ENCODE results near the gene FABP6.

The FABP6 gene

DNA sequence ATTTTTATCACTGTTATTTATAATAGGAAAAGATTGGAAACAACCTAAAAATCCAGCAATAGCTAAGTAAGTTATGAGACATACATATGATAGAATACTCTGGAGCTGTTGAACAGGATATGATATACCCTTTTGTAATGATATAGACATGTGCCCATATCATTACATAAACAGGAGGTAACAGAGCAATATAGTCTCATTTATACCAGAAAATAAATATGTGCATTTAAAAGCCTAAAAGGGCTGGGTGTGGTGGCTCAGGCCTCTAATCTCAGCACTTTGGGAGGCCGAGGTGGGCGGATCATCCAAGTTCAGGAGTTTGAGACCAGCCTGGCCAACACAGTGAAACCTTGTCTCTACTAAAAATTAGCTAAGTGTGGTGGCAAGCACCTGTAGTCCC, 2.3 kb upstream of the FABP6 start:
- TF ChIP-seq, protein P1, sequence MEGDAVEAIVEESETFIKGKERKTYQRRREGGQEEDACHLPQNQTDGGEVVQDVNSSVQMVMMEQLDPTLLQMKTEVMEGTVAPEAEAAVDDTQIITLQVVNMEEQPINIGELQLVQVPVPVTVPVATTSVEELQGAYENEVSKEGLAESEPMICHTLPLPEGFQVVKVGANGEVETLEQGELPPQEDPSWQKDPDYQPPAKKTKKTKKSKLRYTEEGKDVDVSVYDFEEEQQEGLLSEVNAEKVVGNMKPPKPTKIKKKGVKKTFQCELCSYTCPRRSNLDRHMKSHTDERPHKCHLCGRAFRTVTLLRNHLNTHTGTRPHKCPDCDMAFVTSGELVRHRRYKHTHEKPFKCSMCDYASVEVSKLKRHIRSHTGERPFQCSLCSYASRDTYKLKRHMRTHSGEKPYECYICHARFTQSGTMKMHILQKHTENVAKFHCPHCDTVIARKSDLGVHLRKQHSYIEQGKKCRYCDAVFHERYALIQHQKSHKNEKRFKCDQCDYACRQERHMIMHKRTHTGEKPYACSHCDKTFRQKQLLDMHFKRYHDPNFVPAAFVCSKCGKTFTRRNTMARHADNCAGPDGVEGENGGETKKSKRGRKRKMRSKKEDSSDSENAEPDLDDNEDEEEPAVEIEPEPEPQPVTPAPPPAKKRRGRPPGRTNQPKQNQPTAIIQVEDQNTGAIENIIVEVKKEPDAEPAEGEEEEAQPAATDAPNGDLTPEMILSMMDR (IDR thresholded peaks at IDR 0.05; ENCODE audit: insufficient read depth, low read length, poor library complexity, severe bottlenecking): no peak
- DNase-seq (ENCODE audit: extremely low read depth, insufficient read length): no peak
- H3K36me3 ChIP-seq (ENCODE audit: control insufficient read depth, insufficient read depth, low read length): no peaks in the 10 kb centered on the region
- H3K4me3 ChIP-seq (replicated peaks; ENCODE audit: low read depth, low read length): no peak overlapping the region
- no peaks in the 10 kb centered on the region for H3K27me3 ChIP-seq (replicated peaks; ENCODE audit: control insufficient read depth, insufficient read depth, low read length)

- H3K4me3 ChIP-seq (replicated peaks; ENCODE audit: low read depth, low read length): no peak overlapping the region
- TF ChIP-seq, protein P1 (IDR thresholded peaks at IDR 0.05; ENCODE audit: insufficient read depth, low read length, poor library complexity, severe bottlenecking): no peak
- no peaks in the 10 kb centered on the region for H3K36me3 ChIP-seq (ENCODE audit: control insufficient read depth, insufficient read depth, low read length)
- peak; percentile 66 for DNase-seq (ENCODE audit: extremely low read depth, insufficient read length)
- H3K27me3 ChIP-seq (replicated peaks; ENCODE audit: control insufficient read depth, insufficient read depth, low read length): no peaks in the 10 kb centered on the region
Observed at GRCh38 chr5:160230686-160231527, 1.6 kb downstream of the FABP6 start.

DNA sequence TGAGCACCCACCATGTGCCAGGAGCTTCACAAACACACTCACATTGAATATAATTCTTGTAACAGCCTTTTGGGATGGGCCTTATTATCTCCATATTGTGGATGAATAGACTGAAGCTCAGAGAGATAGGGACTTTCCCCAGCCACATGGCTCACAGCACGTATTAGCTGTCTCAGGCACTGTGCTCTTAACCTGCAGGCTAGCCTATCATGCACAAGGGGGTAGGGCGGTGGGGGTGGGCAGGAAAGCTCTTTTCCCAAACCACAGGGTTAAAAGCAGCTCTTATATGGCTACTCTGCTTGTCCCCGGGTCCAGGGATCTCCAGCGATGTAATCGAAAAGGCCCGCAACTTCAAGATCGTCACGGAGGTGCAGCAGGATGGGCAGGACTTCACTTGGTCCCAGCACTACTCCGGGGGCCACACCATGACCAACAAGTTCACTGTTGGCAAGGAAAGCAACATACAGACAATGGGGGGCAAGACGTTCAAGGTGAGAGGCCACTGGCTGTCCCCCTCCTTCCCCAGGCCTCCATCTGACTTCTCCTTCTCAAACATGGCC, 2.6 kb downstream of the FABP6 start:
- H3K36me3 ChIP-seq (ENCODE audit: control insufficient read depth, insufficient read depth, low read length): no peaks in the 10 kb centered on the region
- no peak for DNase-seq (ENCODE audit: extremely low read depth, insufficient read length)
- no peak overlapping the region for H3K4me3 ChIP-seq (replicated peaks; ENCODE audit: low read depth, low read length)
- TF ChIP-seq, protein P1 (IDR thresholded peaks at IDR 0.05; ENCODE audit: insufficient read depth, low read length, poor library complexity, severe bottlenecking): no peak
- H3K27me3 ChIP-seq (replicated peaks; ENCODE audit: control insufficient read depth, insufficient read depth, low read length): no peaks in the 10 kb centered on the region

DNA sequence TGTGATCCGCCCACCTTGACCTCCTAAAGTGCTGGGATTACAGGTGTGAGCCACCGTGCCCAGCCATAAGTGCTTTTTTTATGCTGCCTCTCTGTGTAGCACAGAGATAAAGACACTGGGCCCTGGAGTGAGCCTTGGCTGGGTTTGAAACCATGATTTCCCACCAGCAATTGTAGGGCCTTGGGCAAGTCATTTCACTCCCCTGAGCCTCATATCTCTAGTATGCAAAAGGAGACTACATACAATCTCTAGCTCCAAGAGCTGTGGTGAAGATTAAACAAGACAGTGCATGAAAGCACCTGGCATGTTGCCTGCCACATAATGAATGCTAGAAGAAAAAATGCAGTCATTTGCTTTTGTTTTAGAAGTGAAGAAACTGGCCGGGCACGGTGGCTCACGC, 3.9 kb downstream of the FABP6 start:
- no peak overlapping the region for H3K4me3 ChIP-seq (replicated peaks; ENCODE audit: low read depth, low read length)
- no peaks in the 10 kb centered on the region for H3K36me3 ChIP-seq (ENCODE audit: control insufficient read depth, insufficient read depth, low read length)
- TF ChIP-seq, protein P1 (IDR thresholded peaks at IDR 0.05; ENCODE audit: insufficient read depth, low read length, poor library complexity, severe bottlenecking): no peak
- H3K27me3 ChIP-seq (replicated peaks; ENCODE audit: control insufficient read depth, insufficient read depth, low read length): no peaks in the 10 kb centered on the region
- DNase-seq (ENCODE audit: extremely low read depth, insufficient read length): peak; percentile 31

DNA sequence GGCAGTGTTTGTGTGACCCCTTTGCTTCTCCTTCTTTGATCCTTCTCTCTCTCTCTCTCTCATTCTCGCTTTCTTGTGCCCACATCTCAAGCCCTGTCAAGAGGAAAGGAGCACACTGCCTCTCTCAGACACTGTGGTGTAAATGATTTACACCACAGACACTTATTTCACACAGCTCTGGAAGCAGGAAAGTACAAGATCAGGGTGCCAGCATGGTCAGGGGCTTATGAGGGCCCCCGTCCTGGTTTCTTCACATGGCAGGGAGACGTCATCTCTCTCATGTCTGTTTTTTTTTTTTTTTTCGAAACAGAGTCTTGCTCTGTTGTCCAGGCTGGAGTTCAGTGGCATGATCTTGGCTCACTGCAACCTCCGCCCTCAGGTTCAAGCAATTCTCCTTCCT, 6.4 kb downstream of the FABP6 start:
- Histone ChIP-seq H3K36me3 (ENCODE audit: control insufficient read depth, insufficient read depth, low read length) (no peaks in the 10 kb centered on the region), H3K27me3 (replicated peaks; ENCODE audit: control insufficient read depth, insufficient read depth, low read length) (no peaks in the 10 kb centered on the region), H3K4me3 (replicated peaks; ENCODE audit: low read depth, low read length) (no peak overlapping the region)
- TF ChIP-seq, protein P1 (IDR thresholded peaks at IDR 0.05; ENCODE audit: insufficient read depth, low read length, poor library complexity, severe bottlenecking): no peak
- no peak for DNase-seq (ENCODE audit: extremely low read depth, insufficient read length)
